Ovary (tissue), 9 donors: Measurements from ENCODE around the gene CNGA1. TPM values are rescaled to one million over a fixed set of nuclear protein-coding genes. Genes with fewer than 3 reads are reported as not detected.

Experiments used
- DNase-seq, 5 donors: peaks; one replicate each; pipeline ENCODE4 v3.0.0-alpha.2; 2019 to 2020
- H3K27ac ChIP-seq, 2 donors: fragments of 200-600 bp; one replicate each; pipeline versions ENCODE4 v1.5.1 to v1.8.0; 2019 to 2022
- H3K27me3 ChIP-seq: fragments of 200-600 bp; one replicate; pipeline ENCODE4 v1.8.0; 2022
- H3K36me3 ChIP-seq: fragments of 200-600 bp; sonication (generic); one replicate; pipeline ENCODE4 v1.5.1; 2019
- H3K4me1 ChIP-seq: one replicate; pipeline ENCODE4 v1.8.1; 2013; ENCODE audit warnings: mild to moderate bottlenecking, moderate library complexity; ENCODE audit not compliant: insufficient read depth
- H3K4me3 ChIP-seq: fragments of 200-600 bp; sonication (generic); one replicate; pipeline ENCODE4 v1.5.1; 2017
- H3K9me3 ChIP-seq, 2 donors: fragments of 200-600 bp in 1 of 2; sonication (generic) in 1 of 2; one replicate each; pipeline versions ENCODE4 v1.5.1 to v1.8.1; 2013 to 2019; ENCODE audit warnings: mild to moderate bottlenecking in 1 of 2, moderate library complexity in 1 of 2
- CTCF ChIP-seq, 3 donors: fragments of 450-650 bp in 2 of 3; fragments of 200-600 bp in 1 of 3; IDR thresholded peaks; one replicate each; pipeline versions ENCODE4 v1.5.1 to v1.8.0; 2016 to 2022; ENCODE audit warnings: antibody characterized with exemption in 3 of 3, mild to moderate bottlenecking in 1 of 3
- EP300 ChIP-seq: sonication (generic); formaldehyde crosslinking; IDR thresholded peaks from one replicate; pipeline ENCODE4 v1.6.1; 2017; ENCODE audit warnings: antibody characterized with exemption
- POLR2A ChIP-seq: fragments of 450-650 bp; IDR thresholded peaks from one replicate; pipeline ENCODE4 v1.6.1; 2017; ENCODE audit warnings: antibody characterized with exemption, mild to moderate bottlenecking, moderate library complexity
- WGBS, 3 donors: extraction: QIAGEN DNeasy Blood & Tissue Kit in 1 of 3; methylation state at CpG; one replicate each; pipeline versions ENCODE4 v1.1.5 to v1.1.7; 2013 to 2017; 5-methylcytosine and 5-hydroxymethylcytosine counted together
- intact Hi-C, 4 donors: fragments of 100-400 bp; cut with DNase I; formaldehyde crosslinking; loops; one replicate each; pipeline versions ENCODE4 v1.11.0 to v1.15.1; 2022 to 2023
- polyA plus RNA-seq, 2 donors: library from polyadenylated mRNA; stranded (reverse); fragments of 200-250 nt in 1 of 2; fragments of 350-450 nt in 1 of 2; fragmentation: Illumina TruSeq in 1 of 2; extraction: RNeasy Lipid Tissue Mini Kit (QIAGEN cat#74804) in 1 of 2; gene quantifications; one replicate each; pipeline ENCODE4 v1.2.3, GENCODE V29; 2013 to 2014
- total RNA-seq, 7 donors: library from RNA; depleted of rRNA in 2 of 7; stranded (reverse); fragments of >200 nt in 2 of 7; fragmentation: NEBNext Ultra II Directional in 3 of 7; extraction: Animal tissue kit (Norgen Biotek cat#: 25700) in 3 of 7; gene quantifications; one replicate each; pipeline versions ENCODE4 v1.1.0 to v1.2.4, GENCODE V29; 2016 to 2023
- donor health status: DM: no; HTN: no; CAD: no; lungs with moderate emphysema.
- donor health status: DM: no; HTN: no; CAD: no.
- donor health status: Bipolar disorder and iron deficiency.
- donor health status: DM: yes; HTN: yes; CAD: no.
- donor health status: DM: no; HTN: no; CAD: no.
- donor health status: DM: yes; HTN: yes; CAD: no.

The CNGA1 gene
- total and polyA plus RNA-seq, 9 donors = 0.02 to 1.0 (median 0.11) TPM; not detected in 4

DNA sequence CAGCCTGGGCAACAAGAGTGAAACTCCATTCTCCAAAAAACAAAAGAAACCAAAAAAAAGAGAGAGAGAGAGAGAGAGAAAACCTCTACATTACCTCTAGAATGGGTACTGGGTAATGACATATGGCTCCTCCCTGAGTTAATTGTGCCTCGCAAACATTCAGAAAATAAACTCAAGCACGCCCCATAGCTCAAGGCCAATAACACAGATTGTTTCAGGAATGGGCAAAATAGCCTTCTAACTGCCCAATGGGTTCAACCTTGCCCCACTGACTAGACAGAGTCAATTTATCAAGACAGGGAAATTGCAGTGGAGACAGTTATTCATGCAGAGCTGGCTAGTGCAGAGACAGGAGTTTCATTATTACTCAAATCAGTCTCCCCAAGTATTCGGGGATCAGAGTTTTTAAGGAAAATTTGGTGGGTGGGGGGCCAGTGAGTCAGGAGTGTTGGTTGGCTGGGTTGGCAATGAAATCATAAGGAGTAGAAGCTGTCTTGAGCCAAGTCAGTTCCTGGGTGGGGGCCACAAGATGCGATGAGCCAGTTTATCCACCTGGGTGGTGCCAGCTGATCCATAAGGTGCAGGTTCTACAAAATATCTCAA lies 25.2 kb upstream of the CNGA1 start:
- intact Hi-C loops = no loop called here
- Histone ChIP-seq H3K36me3 (no peaks in the 10 kb centered on the region), H3K4me3 (no peak overlapping the region), H3K4me1 (no peaks in the 10 kb centered on the region), H3K9me3 (no peaks in the 10 kb centered on the region), H3K27me3 (no peaks in the 10 kb centered on the region), H3K27ac (no peak overlapping the region)
- 63 to 74% (median 72%) methylated on average over 4 of the region's 4 CpGs for WGBS, 3 donors
- DNase-seq = no peak
- TF ChIP-seq POLR2A (no peak), EP300 (no peak), CTCF (IDR thresholded peaks at IDR 0.05) (no peak)

- H3K27ac ChIP-seq = no peak overlapping the region
- no peaks in the 10 kb centered on the region for H3K4me1 ChIP-seq
- no peaks in the 10 kb centered on the region for H3K9me3 ChIP-seq
- DNase-seq = no peak
- intact Hi-C loops = no loop called here
- no peak for TF ChIP-seq POLR2A
- no peak for TF ChIP-seq EP300
- TF ChIP-seq CTCF (IDR thresholded peaks at IDR 0.05) = no peak
- no peak overlapping the region for H3K4me3 ChIP-seq
- H3K36me3 ChIP-seq = no peaks in the 10 kb centered on the region
- H3K27me3 ChIP-seq = no peaks in the 10 kb centered on the region
Measured at GRCh38 chr4:48039561-48039960, 23.1 kb upstream of the CNGA1 start.

GRCh38 chr4:48038666-48039065 lies 22.2 kb upstream of the CNGA1 start:
- no peak overlapping the region for H3K4me3 ChIP-seq
- H3K4me1 ChIP-seq = no peaks in the 10 kb centered on the region
- no peaks in the 10 kb centered on the region for H3K9me3 ChIP-seq
- no peak overlapping the region for H3K27ac ChIP-seq
- no peaks in the 10 kb centered on the region for H3K27me3 ChIP-seq
- TF ChIP-seq EP300 (no peak), CTCF (IDR thresholded peaks at IDR 0.05) (no peak), POLR2A (no peak)
- intact Hi-C loops = no loop called here
- DNase-seq = no peak
- WGBS, 3 donors = 5 to 20% (median 12%) methylated on average over 2 of the region's 2 CpGs
- H3K36me3 ChIP-seq = no peaks in the 10 kb centered on the region

GRCh38 chr4:48037117-48037462 lies 20.6 kb upstream of the CNGA1 start:
- Histone ChIP-seq H3K36me3 (no peaks in the 10 kb centered on the region), H3K9me3 (no peaks in the 10 kb centered on the region), H3K4me3 (no peak overlapping the region), H3K27me3 (no peaks in the 10 kb centered on the region), H3K4me1 (no peaks in the 10 kb centered on the region), H3K27ac (no peak overlapping the region)
- TF ChIP-seq CTCF (IDR thresholded peaks at IDR 0.05) (no peak), EP300 (no peak), POLR2A (no peak)
- intact Hi-C loops = no loop called here
- 17 to 38% (median 19%) methylated on average over 2 of the region's 2 CpGs for WGBS, 3 donors
- DNase-seq = no peak

DNA sequence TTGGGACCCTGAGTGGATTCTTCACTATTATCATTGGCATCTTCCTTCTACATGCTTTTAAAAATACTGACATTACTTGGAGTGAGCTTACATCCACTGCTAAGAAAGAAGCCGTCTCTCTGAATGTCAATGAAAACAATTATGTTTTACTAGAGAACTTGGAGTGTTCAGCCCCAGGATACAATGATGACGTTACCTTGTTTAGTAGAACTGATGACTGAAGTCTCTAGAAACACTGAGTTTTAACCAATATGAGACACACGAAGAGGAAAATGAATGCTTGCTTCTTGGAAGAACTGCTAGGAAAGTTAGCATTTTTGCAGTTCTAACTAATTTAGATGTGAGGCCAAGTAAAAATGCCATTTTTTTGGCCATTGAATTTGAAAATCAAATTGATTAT lies 19.5 kb upstream of the CNGA1 start:
- Histone ChIP-seq H3K9me3 (no peaks in the 10 kb centered on the region), H3K4me3 (no peak overlapping the region), H3K4me1 (no peaks in the 10 kb centered on the region), H3K36me3 (no peaks in the 10 kb centered on the region), H3K27me3 (no peaks in the 10 kb centered on the region), H3K27ac (no peak overlapping the region)
- TF ChIP-seq POLR2A (no peak), CTCF (IDR thresholded peaks at IDR 0.05) (no peak), EP300 (no peak)
- intact Hi-C loops = no loop called here
- no peak for DNase-seq
- WGBS, 3 donors = 88 to 93% (median 89%) methylated on average over 3 of the region's 3 CpGs
